NCI-H1436 treated with DMSO at 0.1 percent for 48 hours (cell line): ENCODE measurements around the gene CLIC5.

Experiments used
- DNase-seq: peaks from one replicate; lab custom pipeline; 2025; lab: John Stamatoyannopoulos, UW

The CLIC5 gene

DNA sequence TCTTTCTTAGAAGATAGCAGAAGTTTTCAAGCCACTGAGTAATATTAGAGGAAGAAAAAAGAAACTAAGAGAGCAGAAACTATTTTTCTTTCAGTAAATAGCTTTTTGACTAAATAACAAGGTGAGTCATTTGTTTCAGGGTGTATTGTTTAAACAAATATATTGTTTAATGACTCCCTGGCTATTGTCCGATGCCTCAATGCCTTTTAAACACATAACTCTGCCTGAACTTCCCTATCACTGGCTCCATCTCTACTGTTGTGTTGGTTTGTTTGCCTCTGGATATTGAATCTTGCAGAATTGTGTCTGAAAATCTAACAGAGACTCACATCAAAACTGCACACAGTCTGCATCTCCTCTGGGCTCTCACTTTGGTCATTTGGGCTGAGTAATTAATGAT, 19.6 kb upstream of the CLIC5 start:
- DNase-seq: no peak

DNA sequence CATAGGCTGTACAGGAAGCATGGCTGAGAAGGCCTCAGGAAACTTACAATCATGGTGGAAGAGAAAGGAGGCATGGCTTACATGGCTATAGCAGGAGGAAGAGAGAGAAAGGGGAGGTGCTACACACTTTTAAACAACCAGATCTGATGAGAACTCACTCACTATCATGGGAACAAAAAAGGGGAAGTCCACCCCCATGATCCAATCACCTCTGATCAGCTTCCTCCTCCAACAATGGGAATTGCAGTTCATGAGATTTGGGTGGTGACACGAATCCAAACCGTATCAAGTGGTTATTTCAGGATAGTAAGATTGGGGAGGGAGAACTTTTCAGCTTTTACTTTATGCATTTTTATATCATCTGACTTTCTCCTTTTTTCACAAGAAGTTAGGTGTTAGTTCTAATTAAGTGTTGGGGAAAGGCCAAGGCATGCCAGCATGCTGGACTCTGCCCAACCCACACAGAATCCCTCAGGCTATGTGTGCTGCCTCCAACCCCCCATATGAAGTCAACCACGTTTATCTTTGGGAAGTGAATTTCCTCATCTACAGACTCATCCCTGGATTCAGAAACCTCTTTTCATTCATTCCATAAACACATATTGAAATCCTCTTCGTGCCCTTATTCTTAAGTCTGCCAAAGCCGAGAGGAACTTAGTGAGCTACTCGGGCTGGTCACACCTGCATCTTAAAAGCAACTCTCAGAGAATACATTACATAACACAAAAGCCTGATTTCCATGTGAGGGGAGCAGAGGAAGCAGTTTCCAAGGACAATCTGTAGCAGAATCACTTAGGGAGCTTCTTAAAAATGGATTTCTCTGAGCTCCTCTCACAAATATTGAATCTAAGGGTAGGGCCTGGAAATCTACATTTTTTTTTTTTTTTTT, 16.7 kb upstream of the CLIC5 start:
- no peak for DNase-seq

DNA sequence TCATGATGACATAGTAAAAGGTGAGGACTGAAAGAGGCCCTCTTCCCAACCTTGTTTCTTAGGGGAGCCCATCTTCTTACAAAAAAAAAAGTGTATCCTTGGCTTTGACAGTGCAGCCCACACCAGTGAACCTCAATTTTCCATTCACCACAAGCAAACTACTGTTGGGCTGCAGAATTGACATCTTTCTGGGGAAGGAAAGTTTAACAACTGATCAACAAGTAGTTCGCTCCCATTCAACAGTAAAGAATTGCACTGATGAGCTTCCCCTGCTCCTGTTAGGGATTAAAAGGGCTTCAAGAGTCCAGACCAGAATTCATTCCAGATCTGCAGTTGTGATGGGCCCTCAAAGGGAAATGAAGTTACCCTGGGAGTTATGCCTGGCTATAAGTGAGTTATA, 13.9 kb upstream of the CLIC5 start:
- no peak for DNase-seq

DNA sequence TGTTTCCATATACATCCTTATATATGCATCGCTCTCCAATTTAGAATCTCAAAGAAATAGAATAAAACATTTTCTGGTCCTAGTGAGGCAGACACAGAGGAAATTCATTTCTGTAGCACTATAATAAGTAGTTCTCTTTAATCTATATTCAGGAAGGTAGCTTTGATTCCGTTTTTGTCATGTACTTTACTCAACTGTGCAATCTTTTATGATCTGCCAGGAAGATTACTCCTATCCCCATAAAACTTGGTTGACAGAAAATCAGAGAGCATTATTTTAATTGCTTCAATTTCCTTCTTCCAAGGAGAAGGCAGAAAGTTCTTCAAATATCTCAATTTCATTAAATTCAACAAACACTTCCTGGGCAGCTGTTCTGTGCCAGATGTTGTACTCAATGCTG, 10.6 kb upstream of the CLIC5 start:
- DNase-seq: no peak

DNA sequence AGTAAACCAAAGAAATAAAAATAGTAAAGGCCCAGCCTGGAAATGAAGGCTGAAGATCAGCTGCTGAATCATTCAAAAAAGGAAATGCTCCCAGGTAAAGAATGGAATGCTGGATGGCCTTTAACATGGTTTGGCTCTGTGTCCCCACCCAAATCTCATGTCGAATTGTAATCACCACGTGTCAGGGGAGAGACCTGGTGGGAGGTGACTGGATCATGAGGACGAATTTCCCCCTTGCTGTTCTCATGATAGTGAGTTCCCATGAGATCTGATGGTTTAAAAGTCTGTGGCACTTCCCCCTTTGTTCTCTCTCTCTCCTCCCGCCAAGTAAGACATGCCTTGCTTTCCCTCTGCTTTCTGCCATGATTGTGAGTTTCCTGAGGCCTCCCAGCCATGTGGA, 9.9 kb upstream of the CLIC5 start:
- DNase-seq: no peak

DNA sequence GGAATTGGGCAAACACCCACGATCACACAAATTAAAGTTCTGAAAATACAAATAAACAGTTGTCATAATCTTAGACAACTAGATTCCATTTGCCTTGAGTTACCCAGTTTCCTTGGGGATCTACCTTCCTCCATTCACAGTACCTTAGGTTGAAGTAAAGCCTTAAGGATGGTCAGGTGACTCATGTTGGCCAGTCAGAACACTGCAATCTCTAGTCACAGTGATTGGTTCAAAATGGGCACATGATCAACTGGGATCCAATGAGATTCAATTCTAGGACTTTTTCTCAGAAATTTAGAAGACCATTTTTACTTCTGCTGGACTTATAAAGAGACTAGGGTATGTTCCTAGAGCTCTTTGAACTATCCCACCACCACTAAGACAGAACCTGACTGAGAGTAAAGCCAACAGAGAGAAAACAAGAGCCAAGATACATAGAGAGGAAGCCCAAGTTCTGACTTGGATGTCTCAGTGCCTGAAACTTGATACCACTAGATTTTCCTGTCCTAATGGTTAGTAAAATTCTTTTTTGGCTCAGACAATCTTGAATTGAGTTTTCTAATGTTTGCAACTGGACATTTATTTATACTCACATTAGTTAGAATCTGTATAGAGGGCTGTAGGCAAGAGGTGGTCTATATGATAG, 8.6 kb upstream of the CLIC5 start:
- no peak for DNase-seq

DNA sequence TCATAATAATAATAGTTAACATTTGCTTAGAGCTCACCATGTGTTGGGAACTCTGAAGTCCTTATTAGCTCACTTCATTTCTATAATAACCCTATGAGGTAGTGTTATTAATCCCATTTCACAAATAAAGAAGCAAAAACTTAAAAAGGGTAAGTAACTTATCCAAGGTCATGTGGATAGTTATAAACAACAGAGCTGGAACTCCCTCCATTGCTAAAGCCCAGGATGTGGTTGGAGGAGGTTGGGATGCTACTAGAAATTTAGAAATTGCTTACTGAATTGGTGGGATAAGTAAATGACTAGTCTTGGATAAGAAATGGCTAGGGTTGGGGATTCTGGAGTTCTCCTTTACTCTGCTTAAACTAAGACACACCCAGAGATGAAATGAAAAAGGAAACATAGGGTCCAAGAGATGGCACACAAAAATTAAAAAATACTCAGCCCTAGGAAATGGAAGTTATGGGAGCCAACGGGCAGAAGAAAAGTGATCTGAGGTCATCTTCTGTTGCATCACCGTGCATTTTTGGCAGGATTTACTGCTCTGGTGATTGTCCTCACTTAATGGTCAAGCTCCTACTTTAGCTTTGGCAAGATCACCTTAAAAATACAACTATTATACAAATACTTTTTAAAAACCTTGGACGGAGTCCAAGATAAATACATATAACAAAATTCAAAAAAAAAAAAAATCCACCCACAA, 7.7 kb upstream of the CLIC5 start:
- DNase-seq: no peak

DNA sequence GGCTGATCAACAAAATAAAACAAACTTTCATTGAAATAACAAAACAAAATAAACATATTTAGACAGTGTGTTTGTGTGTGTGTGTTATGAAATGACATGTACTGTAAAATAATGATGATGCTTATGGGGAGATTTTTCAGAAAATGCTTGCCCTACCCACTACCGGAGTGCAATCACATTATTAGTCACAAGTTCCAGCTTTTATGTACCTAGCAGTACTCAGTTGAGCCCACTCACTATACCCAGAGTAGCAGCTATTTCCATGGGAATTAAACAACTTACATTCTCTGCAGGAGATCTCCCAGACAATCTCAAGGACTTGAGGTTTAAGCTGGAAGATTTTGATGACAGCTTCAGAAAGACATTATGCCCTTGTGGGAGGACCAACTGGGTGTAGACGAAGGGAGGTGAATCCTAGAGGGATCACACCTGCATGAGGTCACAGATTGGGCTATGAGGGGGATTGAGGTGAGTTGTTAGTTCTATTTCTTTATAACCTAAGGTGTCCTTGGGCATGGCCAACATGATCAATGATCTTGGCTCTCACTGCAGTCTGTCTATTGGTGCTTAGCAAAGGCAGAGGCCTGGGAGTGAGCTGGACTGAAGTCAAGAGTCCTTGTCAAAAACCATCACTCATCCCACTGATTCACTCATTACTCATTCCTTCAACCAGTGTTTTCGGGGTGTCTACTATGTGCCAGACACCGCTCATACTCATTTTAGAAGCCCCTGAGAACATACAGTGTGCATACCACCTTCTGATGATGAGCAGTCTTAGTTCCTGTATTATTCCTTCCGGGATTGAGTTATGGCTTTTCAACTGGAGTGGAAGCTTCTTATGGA, 6.7 kb upstream of the CLIC5 start:
- no peak for DNase-seq

DNA sequence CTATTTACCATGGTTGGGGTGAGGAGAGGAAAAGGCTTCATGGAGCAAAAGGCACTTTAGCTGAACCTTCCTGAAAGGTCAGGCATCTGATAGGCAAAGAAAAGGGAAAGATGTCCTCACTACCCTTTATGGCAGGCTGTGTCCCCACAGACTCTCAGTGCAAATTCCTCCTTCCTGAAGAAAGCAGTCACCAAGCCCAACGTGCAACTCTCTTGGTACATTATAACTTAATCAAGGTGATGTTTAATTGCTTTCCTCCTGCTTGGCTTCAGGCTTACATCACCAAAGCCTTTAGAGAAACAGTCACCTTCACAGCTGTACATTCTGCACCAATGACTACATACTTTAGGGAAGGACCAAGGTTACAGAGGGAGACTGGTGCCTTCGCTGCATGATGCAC, 2.1 kb upstream of the CLIC5 start:
- no peak for DNase-seq

DNA sequence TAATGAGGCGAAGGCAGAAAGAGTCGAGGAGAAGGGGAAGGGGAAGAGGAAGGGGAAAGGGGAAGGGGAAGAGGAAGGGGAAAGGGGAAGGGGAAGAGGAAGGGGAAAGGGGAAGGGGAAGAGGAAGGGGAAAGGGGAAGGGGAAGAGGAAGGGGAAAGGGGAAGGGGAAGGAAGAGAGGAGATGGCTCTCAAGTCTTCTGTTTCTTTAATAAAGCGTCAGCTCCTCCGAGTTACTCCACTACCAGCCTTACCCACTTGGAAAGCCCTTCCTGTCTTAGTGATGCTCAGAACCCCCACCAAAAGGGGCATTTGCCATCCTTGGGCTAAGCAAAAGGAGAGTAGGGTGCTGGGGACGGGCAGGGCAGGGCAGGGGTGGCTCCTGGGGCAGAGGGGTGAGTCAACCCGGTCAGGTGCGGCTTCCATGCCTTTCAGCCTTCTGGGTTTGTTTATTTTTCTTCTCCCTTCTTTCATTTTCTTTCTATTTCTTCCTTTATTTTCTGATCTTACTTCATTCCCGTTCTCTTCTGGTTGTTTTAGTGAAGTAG, 476 bp upstream of the CLIC5 start:
- no peak for DNase-seq

DNA sequence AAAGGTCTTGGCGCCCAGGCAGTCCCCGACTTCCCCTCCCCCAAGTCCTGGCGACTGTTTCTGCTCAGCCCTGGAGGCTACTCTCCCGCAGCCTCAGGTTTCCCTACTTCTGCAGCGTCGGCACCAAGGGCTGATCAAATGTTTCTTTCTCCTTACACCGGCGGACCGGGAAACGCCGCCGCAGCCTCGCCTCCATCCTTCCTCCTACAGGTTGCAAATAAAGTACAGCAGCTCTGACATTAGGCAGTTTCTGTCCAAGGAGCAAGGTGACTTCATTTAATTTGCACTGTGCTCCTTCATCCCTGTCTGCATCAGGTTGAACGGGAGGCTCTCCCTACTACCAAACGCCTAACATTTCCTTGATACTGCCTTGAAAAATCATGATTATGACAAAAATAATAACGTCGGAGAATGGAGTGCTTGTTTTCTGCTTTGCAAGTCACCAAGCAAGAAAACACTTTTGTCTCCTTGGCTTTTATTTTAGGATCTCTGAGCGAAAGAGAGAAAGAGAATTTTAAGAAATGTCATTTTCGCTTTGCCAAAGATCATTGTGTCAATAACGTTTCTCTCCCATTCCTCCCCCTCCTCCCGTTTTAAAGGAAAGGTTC, 1.0 kb downstream of the CLIC5 start:
- no peak for DNase-seq

DNA sequence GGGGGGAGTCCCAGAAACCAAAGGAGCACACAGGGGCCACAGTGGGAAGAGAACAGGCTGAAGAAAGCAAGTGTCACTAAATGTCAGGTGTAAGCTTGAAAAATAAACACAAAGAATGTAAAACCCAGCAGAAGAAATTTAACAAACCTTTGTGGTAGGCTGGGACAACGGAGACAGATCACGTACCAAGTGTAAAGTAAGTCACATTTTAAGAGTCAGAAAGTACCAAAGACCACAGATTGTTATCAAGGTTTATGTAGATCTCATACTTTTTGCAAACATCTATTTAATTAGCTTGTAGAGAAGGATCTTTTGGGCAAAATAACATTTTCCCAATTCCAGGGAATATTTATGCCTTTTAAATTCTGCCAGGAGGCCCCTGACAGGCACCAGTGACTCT, 1.6 kb downstream of the CLIC5 start:
- DNase-seq: no peak

DNA sequence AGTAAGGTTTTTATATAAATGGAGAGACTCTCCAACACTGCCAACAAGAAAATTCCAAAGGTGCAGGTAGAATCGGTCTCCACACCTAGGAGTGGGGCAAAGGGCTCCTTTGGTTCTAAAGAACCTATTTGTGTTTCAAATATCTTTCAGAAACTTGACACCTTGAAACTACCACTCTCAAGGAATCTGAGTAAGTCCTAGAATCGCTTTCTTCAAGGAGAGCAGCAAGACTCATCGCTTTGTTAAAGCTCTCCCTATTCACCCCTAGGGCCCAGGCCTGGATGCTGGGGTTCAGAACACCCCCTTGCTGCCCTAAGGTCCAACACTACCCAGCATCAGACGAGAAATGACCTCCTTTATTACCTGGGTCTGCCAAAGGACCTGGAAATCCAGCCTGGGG, 2.0 kb downstream of the CLIC5 start:
- no peak for DNase-seq

DNA sequence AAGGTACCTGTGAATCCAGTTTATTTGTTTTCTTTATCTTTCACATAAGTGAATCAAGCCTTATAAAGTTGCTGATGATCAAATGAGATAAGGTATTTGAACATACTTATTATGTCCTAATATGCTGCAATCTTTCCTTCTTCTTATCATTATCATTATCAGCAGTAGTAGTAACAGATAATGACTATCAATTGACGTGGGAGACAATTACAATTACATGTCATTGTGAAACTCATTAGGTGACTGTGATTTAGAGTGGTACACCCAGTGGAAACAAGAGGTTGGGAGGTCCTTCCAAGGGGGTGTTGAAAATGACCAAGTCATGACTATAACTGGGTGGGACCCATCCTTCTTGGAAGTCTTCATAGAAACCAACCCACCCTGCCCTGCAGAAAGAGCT, 2.8 kb downstream of the CLIC5 start:
- no peak for DNase-seq

DNA sequence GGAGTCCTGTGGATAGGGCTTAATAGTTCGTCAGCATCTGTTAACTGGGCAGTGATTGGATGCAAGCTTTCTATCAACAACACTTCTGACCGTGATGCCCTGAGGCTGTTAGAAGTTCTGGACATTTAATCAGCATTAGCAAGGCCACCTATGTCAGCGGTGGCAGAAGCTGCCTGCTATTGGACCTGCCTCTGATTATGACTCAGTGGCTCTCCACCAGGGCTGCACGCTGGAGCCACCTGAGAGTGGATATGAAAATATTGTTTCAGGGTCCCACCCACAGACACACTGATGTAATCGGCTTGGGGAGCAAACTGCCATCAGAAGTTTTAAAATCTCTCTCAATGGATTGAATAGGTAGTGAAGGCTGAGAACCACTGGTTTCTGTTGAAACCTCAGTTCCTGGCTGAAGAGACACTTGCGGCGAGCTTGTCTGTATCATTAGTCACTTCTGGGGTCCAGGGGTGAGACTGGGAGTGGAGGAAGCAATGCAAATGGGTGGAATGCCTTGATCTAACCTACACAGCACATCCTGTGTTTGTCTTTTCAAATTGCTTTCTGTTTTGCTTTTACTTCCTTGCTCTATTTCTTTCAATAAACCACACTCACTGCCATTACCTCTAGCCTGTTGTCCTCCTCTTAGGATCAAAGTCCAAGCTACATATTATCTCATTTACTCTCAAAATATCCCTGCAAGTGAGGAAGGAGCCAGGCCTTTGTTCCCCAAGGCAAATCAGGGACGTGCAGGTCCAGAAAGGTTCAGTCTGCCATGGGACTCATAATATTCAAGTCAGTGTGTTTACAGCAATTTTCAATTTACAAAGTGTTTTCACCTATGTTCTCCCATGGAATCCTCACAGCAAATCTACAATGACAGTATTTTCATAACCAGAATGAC, 4.2 kb downstream of the CLIC5 start:
- DNase-seq: no peak

DNA sequence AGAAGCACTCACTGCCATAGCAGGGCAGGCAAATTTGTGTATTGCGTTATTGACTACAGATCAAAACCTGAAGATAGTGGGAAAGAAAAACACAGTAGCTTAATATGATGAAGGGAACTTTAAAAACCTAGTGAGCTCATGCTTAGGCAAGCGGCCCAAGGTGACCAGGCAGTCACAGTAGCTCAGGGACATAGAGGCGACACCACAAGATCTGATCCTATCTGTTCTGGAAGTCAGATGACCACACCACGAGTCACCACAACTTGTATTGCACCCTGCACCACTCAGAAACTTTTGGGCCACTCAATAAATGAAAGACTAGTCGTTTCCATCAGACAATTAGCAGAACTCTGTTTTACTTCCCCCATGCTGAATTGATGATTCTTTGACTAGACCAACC, 4.9 kb downstream of the CLIC5 start:
- DNase-seq: no peak

DNA sequence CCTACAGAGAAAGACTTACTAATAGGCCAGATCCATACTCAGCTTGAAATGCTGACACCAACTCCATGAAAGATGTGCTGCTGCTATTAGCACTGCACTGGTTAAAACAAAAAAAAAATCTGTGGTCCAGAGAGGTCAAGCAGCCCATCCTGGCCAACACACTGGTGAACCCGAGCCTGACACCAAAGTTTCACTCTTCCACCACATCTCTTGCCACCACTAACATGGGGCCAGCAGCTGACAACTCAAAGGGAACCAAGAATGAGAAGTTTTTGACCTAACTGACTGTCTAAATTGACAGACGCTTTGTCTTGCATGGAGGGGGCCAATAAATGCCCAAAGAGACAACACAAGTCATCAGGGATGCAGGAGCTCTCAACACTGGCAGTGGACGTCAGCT, 5.4 kb downstream of the CLIC5 start:
- DNase-seq: no peak

DNA sequence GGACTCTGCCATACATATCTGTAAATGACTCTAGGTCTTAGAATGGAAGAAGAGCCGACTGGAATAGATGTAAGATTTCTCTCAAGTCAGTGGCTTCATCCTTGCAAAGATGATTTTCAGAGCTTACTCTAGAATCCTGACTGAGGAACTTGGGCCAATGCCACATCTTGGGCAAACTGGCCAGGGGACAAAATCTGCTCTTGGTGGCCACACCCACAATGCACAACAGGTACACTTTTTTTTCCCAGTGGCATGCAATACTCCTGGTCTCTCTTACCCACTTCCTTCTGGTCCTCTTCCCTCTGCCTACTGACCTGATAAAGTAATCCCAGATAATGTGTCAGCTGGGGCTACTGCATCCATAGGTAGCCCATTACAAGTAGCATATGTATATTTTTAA, 13.4 kb downstream of the CLIC5 start:
- DNase-seq: no peak

DNA sequence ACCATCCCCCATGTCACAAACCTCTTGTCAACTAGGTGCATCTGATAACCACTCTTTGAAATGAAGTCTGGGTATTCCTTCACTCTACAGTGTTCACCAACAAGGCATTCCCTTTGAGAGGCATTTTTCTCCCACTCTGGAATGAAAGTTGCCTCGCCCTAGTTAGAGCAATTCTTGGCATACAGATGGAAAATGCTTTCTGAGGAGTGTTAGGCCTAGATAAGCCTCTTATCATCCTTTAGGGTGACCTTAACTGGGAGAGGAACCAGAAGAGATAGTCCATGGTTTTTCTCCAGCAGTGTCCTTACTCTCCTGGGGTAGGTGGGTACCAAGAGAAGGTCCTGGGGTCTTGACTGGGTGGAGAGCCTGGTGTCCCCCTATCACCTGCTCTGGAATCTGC, 14.8 kb downstream of the CLIC5 start:
- no peak for DNase-seq

DNA sequence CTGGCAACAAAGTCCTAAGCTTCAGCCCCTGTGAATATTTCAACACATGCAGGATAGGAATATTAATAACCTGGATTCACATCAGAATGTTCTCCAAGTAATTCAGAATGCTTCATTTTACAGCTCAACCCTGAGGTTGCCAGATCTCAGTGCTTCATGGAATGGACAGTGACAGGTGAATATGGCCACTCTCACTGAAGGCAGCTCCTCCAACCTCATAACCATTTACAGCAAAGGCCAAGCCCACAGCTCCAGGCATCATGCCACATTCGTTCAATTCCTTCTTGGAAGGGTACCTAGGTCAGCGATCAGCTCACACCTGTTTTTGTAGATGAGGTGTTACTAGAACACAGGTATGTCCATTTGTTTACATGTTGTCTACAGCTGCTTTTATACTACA, 17.1 kb downstream of the CLIC5 start:
- DNase-seq: no peak
